ENCODE measurements around the gene LUM.

DNA sequence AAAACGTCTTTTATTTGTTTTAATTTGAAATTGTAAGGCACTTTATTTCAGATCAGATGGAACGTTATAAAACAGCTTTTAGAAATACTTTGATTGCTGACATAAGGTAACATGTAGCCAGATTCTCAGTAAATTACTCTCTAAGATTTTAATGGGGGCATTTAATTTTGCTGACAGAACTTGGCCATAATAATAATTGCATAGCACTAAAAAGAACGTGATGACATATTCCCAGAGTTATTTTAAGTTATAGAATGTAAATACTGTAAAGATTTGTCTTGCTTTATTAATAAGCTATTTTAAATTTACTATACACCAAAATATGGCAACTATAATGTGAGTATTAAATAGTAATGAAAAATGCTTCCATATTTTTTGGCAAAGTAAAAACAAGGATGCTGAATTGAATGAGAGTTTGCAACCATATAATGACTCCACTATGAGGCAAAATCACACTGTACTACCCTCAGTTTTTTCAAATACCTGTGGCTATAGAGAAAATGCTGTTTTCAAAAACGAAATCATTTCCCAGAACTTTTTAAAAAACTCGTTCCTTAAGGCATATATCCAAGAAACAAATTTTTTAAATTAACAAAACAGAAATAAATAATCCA lies 876 bp downstream of the LUM start:
- TF ChIP-seq CTCF (IDR thresholded peaks at IDR 0.05) (no peak), POLR2A (IDR thresholded peaks at IDR 0.05) (no peak)

Data from body of pancreas (tissue), 4 donors.